Neural cell (in vitro differentiated cells): Measurements from ENCODE around the gene ESPL1.

Experiments
- EP300 ChIP-seq: fragments of 450-650 bp; conservative IDR thresholded peaks from 2 replicates; pipeline ENCODE4 v1.6.1; 2014; ENCODE audit warnings: antibody characterized with exemption, mild to moderate bottlenecking, moderate library complexity; ENCODE audit not compliant: poor library complexity, severe bottlenecking
- EZH2 ChIP-seq: fragments of 200-600, 300-800 bp; shearing (Covaris generic), sonication (generic); IDR thresholded peaks from 2 replicates; pipeline ENCODE4 v1.6.1; 2014; ENCODE audit warnings: antibody characterized with exemption, low read length, borderline replicate concordance, mild to moderate bottlenecking; ENCODE audit not compliant: insufficient read depth, poor library complexity, severe bottlenecking
- POLR2AphosphoS5 ChIP-seq: IDR thresholded peaks from 2 replicates; pipeline ENCODE4 v1.6.1; 2012
- REST ChIP-seq: IDR thresholded peaks from 2 replicates; pipeline ENCODE4 v1.6.1; 2012; ENCODE audit warnings: borderline replicate concordance
- TAF1 ChIP-seq: IDR thresholded peaks from 2 replicates; pipeline ENCODE4 v1.6.1; 2012; ENCODE audit warnings: low read depth
- TF ChIP-seq, protein P1 (sequence below): fragments of 450-650 bp; IDR thresholded peaks from 2 replicates; pipeline ENCODE4 v1.5.1; 2014; ENCODE audit warnings: antibody characterized with exemption, mild to moderate bottlenecking, moderate library complexity; ENCODE audit not compliant: poor library complexity, severe bottlenecking

DNA sequence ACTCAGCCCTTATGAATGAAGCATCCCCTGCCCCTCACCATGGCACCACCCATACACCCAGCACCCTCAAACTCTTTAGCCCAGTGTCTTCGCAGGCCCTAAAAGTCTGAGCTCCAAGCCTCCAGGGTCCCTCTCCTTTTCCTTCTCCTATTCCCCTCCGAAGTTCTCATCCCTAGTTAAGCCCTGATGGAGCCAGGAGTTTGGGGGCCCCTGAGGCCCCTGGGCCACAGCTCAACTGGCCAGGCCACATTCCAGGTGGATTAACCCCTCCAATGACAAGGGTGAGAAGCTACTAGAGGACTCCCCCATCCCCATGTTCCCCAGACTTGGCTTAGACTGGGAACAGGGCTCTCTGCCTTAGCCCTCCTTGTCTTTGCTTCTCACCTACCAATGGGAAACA is 38.6 kb upstream of the ESPL1 start:
- TF ChIP-seq TAF1 (no peak), REST (no peak), EP300 (no peak), EZH2 (no peak), POLR2AphosphoS5 (no peak)
- TF ChIP-seq, protein P1, sequence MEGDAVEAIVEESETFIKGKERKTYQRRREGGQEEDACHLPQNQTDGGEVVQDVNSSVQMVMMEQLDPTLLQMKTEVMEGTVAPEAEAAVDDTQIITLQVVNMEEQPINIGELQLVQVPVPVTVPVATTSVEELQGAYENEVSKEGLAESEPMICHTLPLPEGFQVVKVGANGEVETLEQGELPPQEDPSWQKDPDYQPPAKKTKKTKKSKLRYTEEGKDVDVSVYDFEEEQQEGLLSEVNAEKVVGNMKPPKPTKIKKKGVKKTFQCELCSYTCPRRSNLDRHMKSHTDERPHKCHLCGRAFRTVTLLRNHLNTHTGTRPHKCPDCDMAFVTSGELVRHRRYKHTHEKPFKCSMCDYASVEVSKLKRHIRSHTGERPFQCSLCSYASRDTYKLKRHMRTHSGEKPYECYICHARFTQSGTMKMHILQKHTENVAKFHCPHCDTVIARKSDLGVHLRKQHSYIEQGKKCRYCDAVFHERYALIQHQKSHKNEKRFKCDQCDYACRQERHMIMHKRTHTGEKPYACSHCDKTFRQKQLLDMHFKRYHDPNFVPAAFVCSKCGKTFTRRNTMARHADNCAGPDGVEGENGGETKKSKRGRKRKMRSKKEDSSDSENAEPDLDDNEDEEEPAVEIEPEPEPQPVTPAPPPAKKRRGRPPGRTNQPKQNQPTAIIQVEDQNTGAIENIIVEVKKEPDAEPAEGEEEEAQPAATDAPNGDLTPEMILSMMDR: no peak
